RWPE1 (cell line): Measurements from ENCODE around the gene DRGX.

Source experiments
- CTCF ChIA-PET: fragments of 350-600 bp; sonication (Branson Sonifier 250); formaldehyde crosslinking; extraction: SDS; loops from one replicate; lab custom pipeline; 2021; lab: Yijun Ruan, JAX
- POLR2A ChIA-PET: fragments of 400-600 bp; formaldehyde crosslinking; extraction: SDS; loops from one replicate; lab custom pipeline; 2020; ENCODE audit warnings: antibody characterized with exemption; ENCODE audit not compliant: low non-redundant PET; lab: Yijun Ruan, JAX
- DNase-seq: peaks from one replicate; pipeline ENCODE4 v3.0.0; 2012; ENCODE audit warnings: low spot score
- H3K27ac ChIP-seq: fragments of 450-650 bp; 2 replicates; pipeline ENCODE4 v1.5.1; 2017
- TF ChIP-seq, protein P1 (sequence below): fragments of 450-650 bp; conservative IDR thresholded peaks from 2 replicates; pipeline ENCODE4 v1.5.1; 2017; ENCODE audit warnings: low read depth, mild to moderate bottlenecking

DRGX gene

DNA sequence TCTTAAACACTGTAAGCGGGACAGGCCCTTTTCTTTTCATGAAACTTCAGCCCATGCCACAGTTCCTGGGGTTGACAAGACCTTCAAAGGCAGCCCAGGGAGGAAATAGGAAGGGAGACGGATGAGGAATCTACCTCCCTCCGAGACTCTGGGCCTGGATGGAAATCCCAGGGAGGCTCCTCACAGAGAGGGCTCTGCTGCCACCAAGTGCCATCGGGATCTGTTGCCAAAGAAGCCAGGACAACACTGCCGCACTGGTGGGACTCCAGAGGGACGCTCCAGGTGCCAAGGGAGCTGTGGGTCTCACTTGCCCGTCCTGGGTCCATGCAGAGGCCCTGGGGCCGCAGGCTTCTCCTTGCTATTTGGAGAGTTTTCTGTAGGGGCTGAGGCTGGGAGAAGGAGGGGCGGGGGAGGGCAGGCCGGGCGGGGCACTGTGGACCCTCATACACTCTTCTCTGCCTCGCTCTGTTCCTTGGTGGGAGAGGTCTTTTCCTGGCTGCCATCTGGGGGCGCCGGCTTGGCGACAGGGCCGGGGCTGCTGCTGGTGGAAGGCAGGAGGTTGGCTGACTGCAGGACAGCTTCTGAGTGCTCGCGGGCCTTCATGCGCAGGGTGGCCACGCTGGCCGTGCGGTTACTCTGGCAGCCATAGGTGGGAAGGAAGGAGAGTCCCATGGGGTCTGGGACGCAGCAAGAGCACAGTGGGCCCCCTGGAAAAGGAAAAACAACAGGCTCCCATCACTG, 30.0 kb downstream of the DRGX start:
- POLR2A ChIA-PET = no interaction called here

DNA sequence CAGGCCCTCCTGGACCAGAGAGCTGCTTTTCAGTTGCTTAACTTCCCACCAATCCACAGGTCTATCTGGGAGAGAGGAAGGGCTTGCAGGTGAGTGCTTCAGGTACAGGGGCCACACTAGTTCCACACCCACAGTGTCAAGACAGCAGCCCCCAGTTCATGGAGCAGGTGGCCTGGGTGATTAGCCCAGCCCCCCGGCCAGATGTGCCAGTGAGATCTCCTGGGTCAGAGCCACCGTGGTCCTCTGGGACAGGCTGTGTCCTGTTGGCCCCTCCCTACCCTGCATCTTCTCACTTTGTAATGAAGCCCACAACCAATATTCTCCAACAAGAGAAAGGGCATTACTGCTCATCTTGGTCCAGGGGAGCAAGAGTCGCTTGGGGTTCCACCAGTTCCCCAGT, 30.6 kb downstream of the DRGX start:
- no peak for DNase-seq
- TF ChIP-seq, protein P1, sequence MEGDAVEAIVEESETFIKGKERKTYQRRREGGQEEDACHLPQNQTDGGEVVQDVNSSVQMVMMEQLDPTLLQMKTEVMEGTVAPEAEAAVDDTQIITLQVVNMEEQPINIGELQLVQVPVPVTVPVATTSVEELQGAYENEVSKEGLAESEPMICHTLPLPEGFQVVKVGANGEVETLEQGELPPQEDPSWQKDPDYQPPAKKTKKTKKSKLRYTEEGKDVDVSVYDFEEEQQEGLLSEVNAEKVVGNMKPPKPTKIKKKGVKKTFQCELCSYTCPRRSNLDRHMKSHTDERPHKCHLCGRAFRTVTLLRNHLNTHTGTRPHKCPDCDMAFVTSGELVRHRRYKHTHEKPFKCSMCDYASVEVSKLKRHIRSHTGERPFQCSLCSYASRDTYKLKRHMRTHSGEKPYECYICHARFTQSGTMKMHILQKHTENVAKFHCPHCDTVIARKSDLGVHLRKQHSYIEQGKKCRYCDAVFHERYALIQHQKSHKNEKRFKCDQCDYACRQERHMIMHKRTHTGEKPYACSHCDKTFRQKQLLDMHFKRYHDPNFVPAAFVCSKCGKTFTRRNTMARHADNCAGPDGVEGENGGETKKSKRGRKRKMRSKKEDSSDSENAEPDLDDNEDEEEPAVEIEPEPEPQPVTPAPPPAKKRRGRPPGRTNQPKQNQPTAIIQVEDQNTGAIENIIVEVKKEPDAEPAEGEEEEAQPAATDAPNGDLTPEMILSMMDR = no peak
- CTCF ChIA-PET = interaction anchor here (0.6 kb wide), 1 partner anchor 42 kb away, joined by 3 read pairs; no protein-coding TSS in a partner anchor
- POLR2A ChIA-PET = no interaction called here
- no peak overlapping the region for H3K27ac ChIP-seq

More for the DNA sequence above, 30.0 kb downstream of the DRGX start:
- CTCF ChIA-PET = interaction anchor here (0.5 to 0.7 kb wide), 3 partner anchors 42 to 209 kb away, joined by 3 read pairs; no protein-coding TSS in a partner anchor
- H3K27ac ChIP-seq = no peak overlapping the region
- DNase-seq = no peak
- TF ChIP-seq, protein P1 = no peak

DNA sequence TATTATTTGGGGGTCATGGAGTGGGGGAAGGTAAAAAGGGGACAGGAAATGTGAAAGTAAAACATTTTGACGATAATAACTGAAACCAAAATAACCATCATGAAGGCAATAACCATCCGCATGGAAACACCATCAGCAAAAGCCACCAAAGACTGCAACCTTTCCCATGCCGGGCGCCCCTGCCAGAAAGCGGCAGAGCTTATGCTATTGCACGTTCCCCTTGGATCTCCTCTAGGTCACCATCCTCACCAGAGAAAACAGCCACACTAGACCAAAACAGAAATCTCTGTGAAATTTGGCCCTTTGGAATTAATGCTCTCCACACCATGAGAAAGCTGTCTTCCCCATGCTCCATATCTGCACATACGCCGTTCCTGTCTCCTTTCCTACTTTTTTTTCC, 31.1 kb downstream of the DRGX start:
- POLR2A ChIA-PET = no interaction called here
- CTCF ChIA-PET = no interaction called here

DNA sequence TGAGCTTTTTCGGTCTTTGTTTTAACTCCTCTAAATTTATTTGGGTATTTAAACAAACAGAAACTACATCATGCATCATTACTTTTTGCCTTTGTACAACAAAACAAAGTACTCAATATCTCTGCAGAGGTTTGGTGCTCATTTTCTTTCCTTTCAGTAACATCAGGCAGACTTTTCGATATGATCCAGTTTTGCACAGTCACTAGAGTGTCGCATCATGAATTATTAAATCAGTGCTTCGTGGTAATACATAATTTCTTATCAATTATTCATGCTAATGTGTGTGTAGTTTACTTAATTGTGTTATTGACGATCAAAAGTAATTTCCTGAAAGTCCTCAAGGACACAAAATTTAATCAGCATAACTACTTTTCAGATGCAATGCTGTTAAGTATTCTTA, 31.8 kb downstream of the DRGX start:
- DNase-seq = no peak
- CTCF ChIA-PET = no interaction called here

More for the DNA sequence above, 31.1 kb downstream of the DRGX start:
- DNase-seq = no peak
- TF ChIP-seq, protein P1 = no peak
- no peak overlapping the region for H3K27ac ChIP-seq

DNA sequence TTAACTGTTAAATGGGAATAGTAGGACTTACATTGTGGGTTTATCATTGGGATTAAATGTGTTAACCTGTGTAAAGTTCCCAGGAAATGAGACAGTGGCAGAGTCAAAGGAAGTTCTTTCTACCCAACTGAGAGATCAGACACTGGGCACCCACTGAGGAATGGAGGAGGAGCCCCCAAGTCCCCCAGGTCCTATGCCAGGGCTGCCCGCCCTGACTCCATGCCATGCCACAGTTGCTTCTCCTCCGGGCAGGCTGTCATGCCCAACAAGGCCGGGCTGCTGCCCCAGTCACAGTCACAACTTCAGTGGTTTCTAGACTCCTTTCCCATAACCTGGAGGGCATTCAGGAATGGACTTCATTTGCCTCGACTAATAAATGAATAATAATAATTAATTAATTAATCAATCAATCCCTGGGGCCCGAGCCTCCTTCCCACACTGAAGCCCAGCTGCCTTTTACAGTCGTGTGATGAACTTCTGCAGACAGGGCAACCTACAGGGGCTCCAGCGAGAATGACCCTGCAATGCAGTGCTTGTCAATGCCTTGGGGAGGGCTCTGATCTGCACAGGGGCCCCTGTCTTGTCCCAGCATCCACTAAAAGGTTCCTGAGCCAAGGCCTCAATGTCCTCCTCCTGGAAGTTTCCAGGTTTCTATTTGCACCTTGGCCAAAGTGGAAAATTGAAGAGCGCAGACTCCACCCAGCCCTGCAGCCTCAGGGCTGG, 32.4 kb downstream of the DRGX start:
- TF ChIP-seq, protein P1 = no peak
- H3K27ac ChIP-seq = no peak overlapping the region
- ChIA-PET POLR2A (no interaction called here), CTCF (no interaction called here)
- DNase-seq = no peak

More for the DNA sequence above, 31.8 kb downstream of the DRGX start:
- POLR2A ChIA-PET = no interaction called here
- H3K27ac ChIP-seq = no peak overlapping the region
- TF ChIP-seq, protein P1 = no peak

DNA sequence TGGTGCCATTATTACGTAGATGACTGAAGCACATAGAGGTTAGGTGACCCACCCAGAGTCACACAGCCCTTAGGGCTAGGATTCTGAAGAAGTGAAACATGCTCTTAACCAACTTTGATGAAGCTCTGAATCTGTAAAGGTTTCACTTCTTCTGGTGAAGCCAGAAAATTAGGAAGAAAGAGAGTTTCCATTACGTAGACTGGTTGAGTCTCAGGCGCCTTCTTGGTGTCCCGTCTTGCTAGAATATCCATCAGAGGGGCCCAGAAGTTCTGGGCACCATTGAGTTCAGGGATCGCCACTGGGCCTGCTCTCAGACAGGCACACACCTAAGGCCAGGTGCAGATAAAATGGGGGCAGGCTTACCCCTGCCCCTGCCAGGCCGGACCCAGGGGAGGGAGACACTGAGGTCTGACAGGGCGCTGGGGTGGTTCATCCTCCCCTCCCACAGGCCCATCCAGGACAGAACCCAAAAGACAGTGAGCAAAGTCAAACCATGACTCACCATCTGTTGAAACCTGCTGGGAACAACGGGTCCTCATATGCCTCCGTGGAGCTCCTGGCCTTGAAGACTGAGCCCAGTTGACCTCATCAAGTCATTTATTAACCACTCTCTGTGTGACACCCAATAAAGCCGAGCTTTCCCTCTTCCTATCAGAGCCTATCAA, 33.2 kb downstream of the DRGX start:
- TF ChIP-seq, protein P1 = no peak
- no peak overlapping the region for H3K27ac ChIP-seq
- DNase-seq = no peak
- ChIA-PET CTCF (no interaction called here), POLR2A (no interaction called here)
